NCI-H69 (cell line): ENCODE results near the gene NFATC2IP.
"Not testable (repeated sequence)": the region's sequence is repeated elsewhere in the genome, so short reads cannot be mapped to it uniquely, and the experiment has no call there.

Source experiments
- DNase-seq: peaks from one replicate; lab custom pipeline; 2025; lab: John Stamatoyannopoulos, UW

The NFATC2IP gene

DNA sequence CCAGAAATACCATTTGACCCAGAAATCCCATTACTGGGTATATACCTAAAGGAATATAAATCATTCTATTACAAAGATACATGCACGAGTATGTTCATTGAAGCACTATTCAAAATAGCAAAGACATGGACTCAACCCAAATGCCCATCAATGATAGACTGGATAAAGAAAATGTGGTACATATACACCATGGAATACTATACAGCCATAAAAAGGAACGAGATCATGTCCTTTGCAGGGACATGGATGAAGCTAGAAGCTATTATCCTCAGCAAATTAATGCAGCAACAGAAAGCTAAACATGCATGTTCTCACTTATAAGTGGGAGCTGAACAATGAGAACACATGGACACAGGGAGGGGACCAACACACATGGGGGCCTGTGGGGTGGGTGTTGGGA, 24.5 kb upstream of the NFATC2IP start:
- DNase-seq: not testable (repeated sequence)

DNA sequence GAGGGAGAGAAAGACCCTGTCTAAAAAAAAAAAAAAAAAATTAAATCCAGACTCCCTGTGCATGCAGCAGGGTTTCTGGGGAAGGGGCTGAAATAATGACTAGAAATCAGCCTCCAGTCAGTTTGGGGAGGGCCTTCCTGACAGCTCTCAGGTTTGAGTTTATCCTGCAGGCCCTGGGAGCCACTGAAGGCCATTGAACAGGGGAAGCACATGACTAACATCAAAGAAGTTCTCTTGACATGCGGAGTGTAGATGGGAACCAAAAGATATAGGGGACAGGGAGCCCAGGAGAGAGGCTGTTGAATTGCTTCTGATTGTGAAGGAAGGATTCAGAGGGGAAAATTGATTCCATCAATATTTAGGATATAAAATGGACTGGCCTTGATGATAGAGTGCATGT, 22.9 kb upstream of the NFATC2IP start:
- DNase-seq: no peak

DNA sequence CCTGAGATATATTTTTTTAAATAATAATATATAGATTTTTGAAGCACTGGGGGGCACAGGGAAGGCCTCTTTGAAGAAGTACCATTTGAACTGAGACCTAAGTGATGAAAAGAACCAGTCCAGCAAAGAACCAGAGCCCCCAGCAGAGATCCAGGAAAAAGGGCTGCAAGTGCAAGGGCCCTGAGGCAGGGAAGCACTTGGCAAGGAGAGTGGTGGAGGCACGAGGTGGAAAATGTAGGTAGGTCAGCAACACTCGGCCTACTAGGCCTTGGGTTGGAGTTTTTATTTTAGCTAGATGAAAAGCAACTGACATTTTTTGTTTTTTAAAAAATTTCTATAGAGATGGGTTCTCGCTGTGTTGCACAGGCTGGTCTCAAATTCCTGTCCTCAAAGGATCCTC, 20.5 kb upstream of the NFATC2IP start:
- DNase-seq: no peak

DNA sequence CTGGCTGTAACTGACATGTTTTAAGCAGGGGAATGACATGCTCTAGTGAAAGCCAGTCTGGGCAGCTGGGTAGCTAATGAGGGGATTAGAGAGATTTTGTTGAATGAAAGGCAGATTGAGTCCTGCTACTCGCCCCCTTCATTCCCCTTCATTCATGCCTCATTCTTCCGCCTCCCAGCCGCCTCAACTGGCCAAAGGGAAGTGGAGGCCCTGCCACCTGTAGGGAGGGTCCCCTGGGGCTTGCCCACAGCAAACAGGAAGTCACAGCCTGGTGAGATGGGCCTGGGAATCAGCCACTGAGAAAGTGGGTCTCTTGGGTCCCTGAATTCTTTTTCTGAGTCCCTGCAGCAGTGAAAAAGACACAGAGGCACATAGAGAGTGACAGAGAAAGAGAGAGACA, 20.1 kb upstream of the NFATC2IP start:
- peak; percentile 29 for DNase-seq

DNA sequence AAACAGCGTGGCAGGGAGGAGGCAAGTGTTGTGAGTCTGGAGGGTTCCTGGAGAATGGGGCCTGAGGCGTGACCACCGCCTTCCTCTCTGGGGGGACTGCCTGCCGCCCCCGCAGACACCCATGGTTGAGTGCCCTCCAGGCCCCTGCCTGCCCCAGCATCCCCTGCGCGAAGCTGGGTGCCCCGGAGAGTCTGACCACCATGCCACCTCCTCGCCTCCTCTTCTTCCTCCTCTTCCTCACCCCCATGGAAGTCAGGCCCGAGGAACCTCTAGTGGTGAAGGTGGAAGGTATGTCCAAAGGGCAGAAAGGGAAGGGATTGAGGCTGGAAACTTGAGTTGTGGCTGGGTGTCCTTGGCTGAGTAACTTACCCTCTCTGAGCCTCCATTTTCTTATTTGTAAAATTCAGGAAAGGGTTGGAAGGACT, 18.9 kb upstream of the NFATC2IP start, which contains the start of gene CD19:
TSS of gene CD19 (plus strand) at position 171 of the 425 bp plus-strand sequence. CDS start at position 201, 30 bp downstream.
- no peak for DNase-seq

DNA sequence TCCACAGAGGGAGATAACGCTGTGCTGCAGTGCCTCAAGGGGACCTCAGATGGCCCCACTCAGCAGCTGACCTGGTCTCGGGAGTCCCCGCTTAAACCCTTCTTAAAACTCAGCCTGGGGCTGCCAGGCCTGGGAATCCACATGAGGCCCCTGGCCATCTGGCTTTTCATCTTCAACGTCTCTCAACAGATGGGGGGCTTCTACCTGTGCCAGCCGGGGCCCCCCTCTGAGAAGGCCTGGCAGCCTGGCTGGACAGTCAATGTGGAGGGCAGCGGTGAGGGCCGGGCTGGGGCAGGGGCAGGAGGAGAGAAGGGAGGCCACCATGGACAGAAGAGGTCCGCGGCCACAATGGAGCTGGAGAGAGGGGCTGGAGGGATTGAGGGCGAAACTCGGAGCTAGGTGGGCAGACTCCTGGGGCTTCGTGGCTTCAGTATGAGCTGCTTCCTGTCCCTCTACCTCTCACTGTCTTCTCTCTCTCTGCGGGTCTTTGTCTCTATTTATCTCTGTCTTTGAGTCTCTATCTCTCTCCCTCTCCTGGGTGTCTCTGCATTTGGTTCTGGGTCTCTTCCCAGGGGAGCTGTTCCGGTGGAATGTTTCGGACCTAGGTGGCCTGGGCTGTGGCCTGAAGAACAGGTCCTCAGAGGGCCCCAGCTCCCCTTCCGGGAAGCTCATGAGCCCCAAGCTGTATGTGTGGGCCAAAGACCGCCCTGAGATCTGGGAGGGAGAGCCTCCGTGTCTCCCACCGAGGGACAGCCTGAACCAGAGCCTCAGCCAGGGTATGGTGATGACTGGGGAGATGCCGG, 18.2 kb upstream of the NFATC2IP start:
- DNase-seq: no peak

DNA sequence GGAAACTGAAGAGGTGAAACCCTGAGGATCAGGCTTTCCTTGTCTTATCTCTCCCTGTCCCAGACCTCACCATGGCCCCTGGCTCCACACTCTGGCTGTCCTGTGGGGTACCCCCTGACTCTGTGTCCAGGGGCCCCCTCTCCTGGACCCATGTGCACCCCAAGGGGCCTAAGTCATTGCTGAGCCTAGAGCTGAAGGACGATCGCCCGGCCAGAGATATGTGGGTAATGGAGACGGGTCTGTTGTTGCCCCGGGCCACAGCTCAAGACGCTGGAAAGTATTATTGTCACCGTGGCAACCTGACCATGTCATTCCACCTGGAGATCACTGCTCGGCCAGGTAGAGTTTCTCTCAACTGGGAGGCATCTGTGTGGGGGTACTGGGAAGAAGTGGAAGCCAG, 17.6 kb upstream of the NFATC2IP start:
- DNase-seq: no peak

DNA sequence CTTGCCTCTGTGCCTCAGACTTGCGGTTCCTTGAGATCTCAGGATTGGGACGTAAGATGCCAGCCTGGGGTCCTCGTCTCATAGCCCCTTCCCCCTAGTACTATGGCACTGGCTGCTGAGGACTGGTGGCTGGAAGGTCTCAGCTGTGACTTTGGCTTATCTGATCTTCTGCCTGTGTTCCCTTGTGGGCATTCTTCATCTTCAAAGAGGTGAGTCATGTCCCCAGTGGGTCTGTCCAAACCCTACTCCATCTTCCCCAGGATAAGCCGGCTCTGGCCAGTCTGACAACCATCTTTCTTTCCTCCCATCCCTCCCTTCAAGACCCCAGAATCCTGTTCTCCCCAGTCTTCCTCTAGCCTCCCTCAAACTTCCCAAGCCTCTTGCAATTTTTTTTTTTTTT, 15.4 kb upstream of the NFATC2IP start:
- no peak for DNase-seq

DNA sequence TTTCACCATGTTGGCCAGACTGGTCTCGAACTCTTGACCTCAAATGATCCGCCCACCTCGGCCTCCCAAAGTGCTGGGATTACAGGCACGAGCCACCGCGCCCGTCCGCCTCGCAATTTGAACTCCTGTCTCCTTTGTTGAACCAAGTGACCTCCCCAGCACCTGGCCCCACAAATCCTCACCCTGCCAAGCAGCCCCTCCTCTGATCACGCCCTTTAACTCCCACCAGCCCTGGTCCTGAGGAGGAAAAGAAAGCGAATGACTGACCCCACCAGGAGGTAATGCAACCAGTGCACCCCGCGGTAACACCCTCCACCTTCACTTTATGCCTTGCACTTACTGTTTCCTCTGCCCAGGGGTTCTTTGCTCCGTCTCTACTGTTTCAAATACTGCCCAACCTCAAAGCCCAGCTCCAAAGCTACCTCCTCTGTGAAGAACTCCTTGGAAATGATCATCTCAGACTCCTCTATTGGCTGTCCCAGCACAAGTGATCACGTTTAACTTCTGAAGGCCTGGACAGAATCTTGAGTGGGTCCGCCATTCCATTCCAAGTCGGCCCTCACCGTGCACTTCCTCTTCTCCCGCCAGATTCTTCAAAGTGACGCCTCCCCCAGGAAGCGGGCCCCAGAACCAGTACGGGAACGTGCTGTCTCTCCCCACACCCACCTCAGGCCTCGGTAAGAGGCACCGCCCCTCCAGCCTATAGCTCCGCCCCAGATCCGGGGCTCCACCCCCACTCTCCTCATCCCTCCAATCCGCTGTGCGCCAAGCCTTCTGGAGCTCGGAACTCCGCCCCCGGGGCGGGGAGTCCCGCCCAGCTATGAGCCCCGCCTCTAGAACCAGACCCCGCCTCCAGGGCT, 14.6 kb upstream of the NFATC2IP start:
- peak; percentile 42 for DNase-seq

DNA sequence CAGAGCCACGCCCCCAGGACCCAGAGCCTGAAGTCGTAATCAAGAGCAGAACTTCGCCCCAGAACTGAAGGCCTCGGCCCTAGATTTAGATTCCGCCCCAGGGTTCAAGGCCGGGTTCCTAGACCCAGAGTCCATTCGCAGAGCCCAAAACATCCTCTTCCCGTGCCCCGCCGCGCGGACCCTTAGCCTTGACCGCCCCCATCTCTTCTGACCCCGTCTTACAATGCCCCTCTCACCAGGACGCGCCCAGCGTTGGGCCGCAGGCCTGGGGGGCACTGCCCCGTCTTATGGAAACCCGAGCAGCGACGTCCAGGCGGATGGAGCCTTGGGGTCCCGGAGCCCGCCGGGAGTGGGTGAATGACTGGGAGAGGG, 14.0 kb upstream of the NFATC2IP start:
- DNase-seq: no peak

DNA sequence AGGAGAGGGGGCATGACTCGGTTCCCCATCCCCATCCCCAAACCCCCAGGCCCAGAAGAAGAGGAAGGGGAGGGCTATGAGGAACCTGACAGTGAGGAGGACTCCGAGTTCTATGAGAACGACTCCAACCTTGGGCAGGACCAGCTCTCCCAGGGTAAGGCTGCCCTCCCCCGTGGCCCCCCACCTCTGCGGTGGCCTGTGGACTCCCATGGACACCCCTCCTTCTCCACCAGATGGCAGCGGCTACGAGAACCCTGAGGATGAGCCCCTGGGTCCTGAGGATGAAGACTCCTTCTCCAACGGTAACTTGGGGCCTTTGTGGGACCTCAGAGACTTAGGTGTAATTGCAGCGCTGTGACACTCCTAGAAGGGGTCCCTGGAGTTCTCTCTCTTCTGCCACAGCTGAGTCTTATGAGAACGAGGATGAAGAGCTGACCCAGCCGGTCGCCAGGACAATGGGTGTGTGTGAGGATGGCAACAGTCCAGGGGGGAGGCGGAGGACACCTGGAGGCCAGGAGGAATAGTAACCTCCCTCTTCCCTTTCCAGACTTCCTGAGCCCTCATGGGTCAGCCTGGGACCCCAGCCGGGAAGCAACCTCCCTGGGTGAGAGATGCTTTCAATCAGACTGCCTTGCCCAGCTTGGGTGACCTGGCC, 13.4 kb upstream of the NFATC2IP start:
- DNase-seq: no peak

DNA sequence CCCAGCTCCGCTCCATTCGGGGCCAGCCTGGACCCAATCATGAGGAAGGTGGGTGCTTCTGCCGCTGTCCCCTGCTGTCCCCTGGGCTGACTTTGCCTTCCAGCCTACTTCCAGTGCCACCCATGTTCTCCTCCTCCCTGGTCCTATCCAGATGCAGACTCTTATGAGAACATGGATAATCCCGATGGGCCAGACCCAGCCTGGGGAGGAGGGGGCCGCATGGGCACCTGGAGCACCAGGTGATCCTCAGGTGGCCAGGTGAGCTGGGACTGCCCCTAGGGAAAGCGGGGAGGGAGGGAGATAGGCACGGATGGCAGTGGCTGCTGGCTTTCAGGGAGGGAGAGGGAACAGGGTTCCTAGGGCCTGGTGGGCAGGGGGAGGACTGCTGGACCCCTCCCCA, 12.0 kb upstream of the NFATC2IP start:
- no peak for DNase-seq

DNA sequence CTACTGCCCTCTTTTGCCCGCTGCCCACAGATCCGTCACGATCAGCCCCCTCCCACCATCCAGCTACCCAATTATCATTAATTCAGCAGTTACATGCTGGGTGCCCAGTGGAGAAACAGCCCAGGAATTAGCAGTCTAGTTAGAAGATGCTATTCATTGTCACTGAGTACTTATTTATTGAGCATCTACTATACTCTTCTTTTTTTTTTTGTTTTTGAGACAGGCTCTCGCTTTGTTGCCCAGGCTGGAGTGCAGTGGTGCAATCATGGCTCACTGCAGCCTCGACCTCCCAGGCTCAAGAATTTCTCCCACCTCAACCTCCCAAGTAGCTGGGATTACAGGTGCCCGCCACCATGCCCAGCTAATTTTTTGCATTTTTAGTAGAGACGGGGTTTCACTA, 10.9 kb upstream of the NFATC2IP start:
- DNase-seq: not testable (repeated sequence)

DNA sequence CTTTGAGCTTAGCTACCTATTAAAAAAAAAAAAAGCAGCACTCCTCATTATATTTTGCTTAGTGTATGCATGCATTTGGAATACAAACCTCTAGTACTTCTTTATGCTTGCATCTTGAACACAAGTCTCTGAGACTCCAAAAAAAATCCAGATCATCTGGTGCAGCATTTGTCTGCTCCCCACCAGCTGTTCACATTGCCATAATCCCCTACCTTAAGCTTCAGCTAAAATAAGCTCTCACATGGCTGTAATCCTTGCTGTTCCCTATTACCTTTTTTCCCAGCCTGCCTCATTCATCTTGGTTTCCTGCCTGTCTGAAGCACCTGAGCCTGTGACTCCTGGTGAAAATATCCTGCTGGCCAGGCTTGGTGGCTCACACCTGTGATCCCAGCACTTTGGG, 7.5 kb upstream of the NFATC2IP start:
- no peak for DNase-seq

DNA sequence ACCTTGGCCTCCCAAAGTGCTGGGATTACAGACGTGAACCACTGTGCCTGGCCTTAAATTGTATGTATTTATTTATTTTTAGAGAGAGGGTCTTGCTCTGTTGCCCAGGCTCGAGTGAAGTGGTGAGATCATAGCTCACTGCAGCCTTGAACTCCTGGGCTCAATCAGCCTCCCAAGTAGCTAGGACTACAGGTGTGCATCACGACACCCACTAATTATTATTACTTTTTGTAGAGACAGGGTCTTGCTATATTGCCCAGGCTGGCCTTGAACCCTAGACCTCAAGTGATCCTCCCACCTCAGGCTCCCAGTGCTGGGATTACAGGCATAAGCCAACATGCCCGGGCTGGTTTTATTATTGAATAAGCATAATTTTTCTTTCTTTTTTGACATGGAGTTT, 4.1 kb upstream of the NFATC2IP start:
- no peak for DNase-seq

DNA sequence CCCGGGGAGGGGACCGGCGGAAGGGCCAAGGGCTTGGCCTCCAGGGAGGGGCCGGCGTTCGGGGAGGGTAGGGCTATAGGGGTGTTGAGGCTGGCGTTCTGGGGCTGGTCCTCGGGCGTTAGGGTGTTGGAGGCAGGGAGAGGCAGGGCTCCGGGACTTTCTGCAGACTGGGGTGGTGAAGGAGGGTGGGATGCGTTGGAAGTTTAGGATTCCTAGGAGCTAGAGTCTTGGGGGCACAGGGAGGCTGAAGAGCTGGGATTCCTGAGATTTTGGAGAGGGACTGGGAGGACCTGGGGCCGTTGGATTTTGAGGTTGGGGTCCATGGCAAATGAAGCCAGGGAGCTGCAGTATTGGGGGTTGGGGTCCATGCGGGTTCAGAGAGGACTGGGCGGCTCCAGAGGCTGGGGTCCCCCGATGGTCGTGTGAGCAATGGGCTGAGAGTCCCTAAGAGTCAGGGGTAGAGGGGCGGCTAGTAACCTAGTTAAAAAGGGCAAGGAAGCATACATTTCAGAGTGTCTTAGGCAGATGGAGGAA, 740 bp downstream of the NFATC2IP start:
- DNase-seq: no peak

DNA sequence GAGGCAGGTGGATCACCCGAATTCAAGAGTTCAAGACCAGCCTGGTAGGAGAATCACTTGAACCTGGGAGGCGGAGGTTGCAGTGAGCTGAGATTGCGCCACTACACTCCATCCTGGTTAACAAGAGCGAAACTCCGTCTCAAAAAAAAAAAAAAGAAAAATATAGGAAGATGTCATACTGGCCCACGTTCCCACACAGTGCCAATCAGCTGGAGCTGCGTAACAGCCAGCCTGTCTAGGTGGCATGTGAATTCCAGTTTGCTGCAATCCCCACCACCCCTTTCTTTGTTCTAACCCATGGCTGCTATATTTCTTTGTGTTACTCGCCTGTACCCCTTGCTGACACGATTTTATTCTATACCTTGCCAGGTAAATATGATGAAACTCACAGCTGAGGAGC, 7.5 kb downstream of the NFATC2IP start:
- no peak for DNase-seq

DNA sequence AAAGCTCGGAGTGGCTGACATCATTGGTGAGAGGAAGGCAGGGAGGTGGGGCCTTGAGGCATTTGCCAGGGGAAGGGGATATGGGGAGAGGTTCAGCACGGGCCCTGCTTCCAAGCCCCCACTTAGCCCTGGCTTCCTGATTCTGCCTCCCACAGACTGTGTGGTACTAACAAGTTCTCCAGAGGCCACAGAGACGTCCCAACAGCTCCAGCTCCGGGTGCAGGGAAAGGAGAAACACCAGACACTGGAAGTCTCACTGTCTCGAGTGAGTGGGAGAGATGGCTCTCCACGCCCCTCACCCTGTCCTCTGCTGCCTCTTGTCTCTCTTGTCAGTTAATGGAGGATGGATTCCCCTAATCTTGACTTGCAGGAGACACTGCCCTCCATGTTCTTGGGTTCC, 8.1 kb downstream of the NFATC2IP start:
- DNase-seq: no peak

DNA sequence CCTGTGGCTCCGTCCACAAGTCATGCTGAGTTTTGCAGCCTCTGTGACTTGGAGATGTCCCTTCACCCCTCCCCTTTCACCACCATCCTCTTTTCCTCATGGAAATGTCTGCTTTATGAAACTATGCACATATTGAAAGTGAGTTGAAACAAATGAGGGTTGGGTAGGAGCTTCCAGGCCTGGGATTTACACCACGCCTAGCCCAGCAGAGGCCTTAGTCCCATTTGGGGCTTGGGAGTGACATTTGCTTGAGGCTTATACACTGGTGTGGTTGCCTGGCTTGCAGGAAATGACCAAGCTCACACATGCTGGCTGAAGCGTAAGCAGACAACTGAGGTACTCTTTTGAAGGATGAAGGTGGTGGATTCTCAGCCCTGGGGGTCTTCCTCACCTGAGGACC, 13.3 kb downstream of the NFATC2IP start:
- DNase-seq: no peak

DNA sequence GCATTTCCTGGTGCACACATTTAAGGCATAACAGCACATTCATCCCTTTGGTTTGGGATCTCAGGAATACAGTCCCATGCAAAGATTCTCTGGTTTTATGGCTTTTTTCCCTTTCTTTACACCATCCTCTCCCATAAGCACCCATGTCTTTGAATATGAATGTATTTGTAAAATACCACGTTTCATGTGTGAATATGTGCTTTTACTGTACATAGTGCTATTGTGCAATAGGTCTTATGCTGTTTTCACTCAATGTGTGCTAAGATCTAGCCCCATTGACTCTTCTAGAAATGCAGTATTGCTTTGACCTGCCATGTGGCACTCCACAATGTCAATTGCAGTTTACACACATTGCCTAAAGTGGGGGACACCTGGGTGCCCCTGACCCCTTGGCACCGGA, 13.8 kb downstream of the NFATC2IP start:
- DNase-seq: no peak

DNA sequence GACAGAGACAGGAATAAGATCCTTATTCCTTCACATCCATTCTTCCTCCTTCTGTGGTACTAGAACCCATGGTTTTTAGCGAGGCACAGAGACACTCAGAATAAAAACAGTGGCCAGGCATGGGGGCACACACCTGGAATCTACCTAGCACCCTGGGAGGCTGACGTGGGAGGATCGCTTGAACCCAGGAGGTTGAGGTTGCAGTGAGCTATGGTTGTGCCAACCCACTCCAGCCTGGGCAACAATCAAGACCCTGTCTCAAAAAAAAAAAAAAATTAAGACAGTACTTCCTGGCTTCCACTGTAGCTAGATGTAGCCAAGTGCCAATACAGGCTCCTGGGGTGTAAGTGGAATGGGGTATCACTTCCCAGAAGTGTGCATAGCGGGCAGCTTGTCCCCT, 16.4 kb downstream of the NFATC2IP start:
- DNase-seq: no peak

DNA sequence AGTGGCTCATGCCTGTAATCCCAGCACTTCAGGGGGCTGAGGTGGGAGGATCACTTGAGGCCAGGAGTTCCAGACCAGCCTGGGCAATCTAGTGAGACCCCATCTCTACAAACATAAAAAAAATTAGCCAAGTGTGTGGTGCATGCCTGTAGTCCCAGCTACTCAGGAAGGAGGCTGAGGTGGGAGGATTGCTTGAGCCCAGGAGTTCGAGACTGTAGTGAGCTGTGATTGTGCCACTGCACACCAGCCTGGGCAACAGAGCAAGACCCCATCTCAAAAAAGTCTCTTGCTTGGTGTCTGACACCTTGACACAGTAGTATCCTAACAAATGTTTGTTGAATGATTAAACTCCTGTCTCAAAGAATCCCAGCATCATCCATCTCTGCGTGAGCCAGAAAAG, 19.0 kb downstream of the NFATC2IP start:
- not testable (repeated sequence) for DNase-seq
